Stomach (tissue), 4 donors: ENCODE data around the gene RIMBP2.

Experiments
- CTCF ChIP-seq, 7 experiments: fragments of 450-650 bp in 4 of 7; fragments of 200-600 bp in 3 of 7; sonication (generic) in 3 of 7; IDR thresholded peaks; one replicate each; pipeline ENCODE4 v1.5.1; 2016 to 2019; ENCODE audit warnings: antibody characterized with exemption in 7 of 7, control low read depth in 2 of 7, mild to moderate bottlenecking in 1 of 7
- POLR2A ChIP-seq, 4 donors: fragments of 450-650 bp; IDR thresholded peaks; one replicate each; pipeline ENCODE4 v1.6.1; 2016; ENCODE audit warnings: antibody characterized with exemption in 4 of 4, control low read depth in 2 of 4, mild to moderate bottlenecking in 1 of 4, moderate library complexity in 1 of 4

- TF ChIP-seq POLR2A (IDR thresholded peaks at IDR 0.05) (no peak), CTCF (IDR thresholded peaks at IDR 0.05) (no peak)
Measured at GRCh38 chr12:130651188-130651959, 64.7 kb downstream of the RIMBP2 start.
